ENCODE data around the gene FHL2. TPM values are rescaled to one million over a fixed set of nuclear protein-coding genes. Genes with fewer than 3 reads are reported as not detected.

The FHL2 gene
- total RNA-seq, 1 donor from 2014 or later = 0.16 TPM

DNA sequence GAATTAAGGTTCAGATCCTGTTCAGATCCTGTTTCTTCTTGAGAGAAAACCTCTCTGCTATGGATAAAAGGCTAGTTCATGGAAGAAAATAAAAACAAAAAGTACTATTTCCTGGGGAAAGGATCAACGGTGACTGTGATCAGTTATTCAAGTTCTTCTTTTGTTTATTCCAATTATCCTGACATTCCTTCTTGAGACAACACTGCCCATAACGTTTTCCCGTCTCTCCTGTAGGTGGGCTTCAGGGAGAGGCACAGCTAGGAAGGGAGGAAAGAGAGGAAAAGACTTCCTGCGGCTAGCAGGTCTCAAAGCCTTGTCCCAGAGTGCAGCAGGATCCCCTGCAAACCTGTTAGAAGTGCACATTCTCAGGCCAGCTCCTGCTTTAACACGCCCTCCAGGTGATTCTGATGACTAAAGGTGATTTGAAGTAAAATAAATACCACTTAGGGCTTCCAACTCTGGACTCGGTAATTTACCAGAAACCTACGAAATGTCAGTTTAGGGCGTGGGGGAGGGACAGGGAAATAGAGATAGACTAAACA lies 4.5 kb upstream of the FHL2 start:
- Mint-ChIP-seq H3K4me1 (peaks cover 3% of the 10 kb centered on the region), H3K27ac (no peak overlapping the region), H3K36me3 (ENCODE audit: low read depth) (no peaks in the 10 kb centered on the region), H3K27me3 (peaks cover 35% of the 10 kb centered on the region), H3K4me3 (no peak overlapping the region), H3K9me3 (no peaks in the 10 kb centered on the region)
- ATAC-seq (ENCODE audit: low read depth) (no peak), DNase-seq (no peak)
- POLR2A ChIA-PET = no interaction called here
- TF ChIP-seq, protein P1, sequence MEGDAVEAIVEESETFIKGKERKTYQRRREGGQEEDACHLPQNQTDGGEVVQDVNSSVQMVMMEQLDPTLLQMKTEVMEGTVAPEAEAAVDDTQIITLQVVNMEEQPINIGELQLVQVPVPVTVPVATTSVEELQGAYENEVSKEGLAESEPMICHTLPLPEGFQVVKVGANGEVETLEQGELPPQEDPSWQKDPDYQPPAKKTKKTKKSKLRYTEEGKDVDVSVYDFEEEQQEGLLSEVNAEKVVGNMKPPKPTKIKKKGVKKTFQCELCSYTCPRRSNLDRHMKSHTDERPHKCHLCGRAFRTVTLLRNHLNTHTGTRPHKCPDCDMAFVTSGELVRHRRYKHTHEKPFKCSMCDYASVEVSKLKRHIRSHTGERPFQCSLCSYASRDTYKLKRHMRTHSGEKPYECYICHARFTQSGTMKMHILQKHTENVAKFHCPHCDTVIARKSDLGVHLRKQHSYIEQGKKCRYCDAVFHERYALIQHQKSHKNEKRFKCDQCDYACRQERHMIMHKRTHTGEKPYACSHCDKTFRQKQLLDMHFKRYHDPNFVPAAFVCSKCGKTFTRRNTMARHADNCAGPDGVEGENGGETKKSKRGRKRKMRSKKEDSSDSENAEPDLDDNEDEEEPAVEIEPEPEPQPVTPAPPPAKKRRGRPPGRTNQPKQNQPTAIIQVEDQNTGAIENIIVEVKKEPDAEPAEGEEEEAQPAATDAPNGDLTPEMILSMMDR (IDR thresholded peaks at IDR 0.05) = no peak
- intact Hi-C loops (cut with micrococcal nuclease) = no loop called here
- CTCF ChIA-PET = no interaction called here

DNA sequence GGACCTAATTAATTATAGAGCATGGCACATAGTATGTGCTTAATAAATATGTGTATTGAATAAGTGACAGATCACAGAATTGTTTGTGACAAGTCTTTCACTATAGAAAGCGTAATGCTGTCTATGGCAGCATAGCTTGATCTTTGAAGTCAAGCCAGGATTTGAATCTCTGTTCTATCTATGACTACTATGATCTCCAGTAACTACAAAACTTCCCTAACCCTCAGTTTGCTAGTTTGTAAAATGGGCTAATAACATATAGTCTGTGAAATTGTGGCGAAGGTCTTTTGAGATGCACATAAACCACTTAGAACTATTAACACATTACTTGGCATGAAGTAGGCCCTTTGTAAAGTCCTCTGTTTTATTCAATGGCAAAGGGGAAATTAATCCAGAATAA lies 4.0 kb upstream of the FHL2 start:
- ATAC-seq (ENCODE audit: low read depth) = no peak
- CTCF ChIA-PET = no interaction called here
- no peak overlapping the region for H3K27ac Mint-ChIP-seq

DNA sequence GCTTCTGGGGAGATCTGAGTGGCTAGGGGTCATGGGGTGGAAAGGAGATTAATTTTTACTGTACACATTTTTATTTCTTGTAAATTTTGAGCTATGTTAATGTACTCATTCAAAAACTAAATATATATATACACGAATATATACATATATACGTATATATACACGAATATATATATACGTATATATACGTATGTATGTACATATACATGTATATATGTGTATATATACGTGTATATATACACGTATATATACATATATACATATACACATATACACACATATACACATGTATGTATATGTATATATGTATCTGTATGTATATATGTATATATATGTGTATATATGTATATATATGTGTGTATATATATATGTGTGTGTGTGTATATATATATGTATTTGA lies 3.0 kb upstream of the FHL2 start:
- DNase-seq (no peak), ATAC-seq (ENCODE audit: low read depth) (no peak)
- Mint-ChIP-seq H3K9me3 (no peaks in the 10 kb centered on the region), H3K27me3 (peaks cover 43% of the 10 kb centered on the region), H3K4me1 (peaks cover 7% of the 10 kb centered on the region), H3K27ac (no peak overlapping the region), H3K4me3 (no peak overlapping the region), H3K36me3 (ENCODE audit: low read depth) (no peaks in the 10 kb centered on the region)
- POLR2A ChIA-PET = no interaction called here
- CTCF ChIA-PET = no interaction called here
- TF ChIP-seq, protein P1 (IDR thresholded peaks at IDR 0.05) = no peak
- intact Hi-C loops (cut with micrococcal nuclease) = no loop called here

More for the DNA sequence above, 4.0 kb upstream of the FHL2 start:
- POLR2A ChIA-PET = no interaction called here
- H3K4me1 Mint-ChIP-seq = peaks cover 7% of the 10 kb centered on the region
- peaks cover 36% of the 10 kb centered on the region for H3K27me3 Mint-ChIP-seq
- intact Hi-C loops (cut with micrococcal nuclease) = no loop called here
- no peaks in the 10 kb centered on the region for H3K9me3 Mint-ChIP-seq
- no peak for DNase-seq
- TF ChIP-seq, protein P1 (IDR thresholded peaks at IDR 0.05) = no peak
- H3K36me3 Mint-ChIP-seq (ENCODE audit: low read depth) = no peaks in the 10 kb centered on the region
- no peak overlapping the region for H3K4me3 Mint-ChIP-seq

DNA sequence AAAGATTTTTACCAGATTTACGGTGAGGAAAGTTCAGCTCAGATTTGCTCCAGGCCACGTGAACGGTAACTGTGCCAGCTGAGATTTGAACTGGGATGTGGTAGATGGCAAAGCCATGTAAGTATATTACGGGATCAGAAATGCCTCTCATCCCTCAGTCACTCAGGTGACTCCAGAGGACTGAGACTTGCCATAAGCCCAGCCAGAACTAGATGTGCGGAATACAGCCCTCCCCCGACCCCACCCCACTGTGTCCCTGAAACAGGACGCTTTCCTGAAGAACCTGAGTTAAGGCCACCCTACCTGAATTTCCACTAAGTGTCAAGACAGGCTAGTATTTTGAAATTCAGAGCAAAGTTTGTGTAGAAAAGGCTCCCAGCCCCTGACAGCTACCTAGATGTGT lies 1.3 kb upstream of the FHL2 start:
- ChIA-PET POLR2A (no interaction called here), CTCF (no interaction called here)
- Mint-ChIP-seq H3K27me3 (peaks cover 54% of the 10 kb centered on the region), H3K4me1 (peaks cover 7% of the 10 kb centered on the region), H3K9me3 (no peaks in the 10 kb centered on the region), H3K36me3 (ENCODE audit: low read depth) (no peaks in the 10 kb centered on the region), H3K4me3 (no peak overlapping the region), H3K27ac (no peak overlapping the region)
- TF ChIP-seq, protein P1 (IDR thresholded peaks at IDR 0.05) = no peak
- DNase-seq = no peak
- no peak for ATAC-seq (ENCODE audit: low read depth)
- intact Hi-C loops (cut with micrococcal nuclease) = no loop called here

DNA sequence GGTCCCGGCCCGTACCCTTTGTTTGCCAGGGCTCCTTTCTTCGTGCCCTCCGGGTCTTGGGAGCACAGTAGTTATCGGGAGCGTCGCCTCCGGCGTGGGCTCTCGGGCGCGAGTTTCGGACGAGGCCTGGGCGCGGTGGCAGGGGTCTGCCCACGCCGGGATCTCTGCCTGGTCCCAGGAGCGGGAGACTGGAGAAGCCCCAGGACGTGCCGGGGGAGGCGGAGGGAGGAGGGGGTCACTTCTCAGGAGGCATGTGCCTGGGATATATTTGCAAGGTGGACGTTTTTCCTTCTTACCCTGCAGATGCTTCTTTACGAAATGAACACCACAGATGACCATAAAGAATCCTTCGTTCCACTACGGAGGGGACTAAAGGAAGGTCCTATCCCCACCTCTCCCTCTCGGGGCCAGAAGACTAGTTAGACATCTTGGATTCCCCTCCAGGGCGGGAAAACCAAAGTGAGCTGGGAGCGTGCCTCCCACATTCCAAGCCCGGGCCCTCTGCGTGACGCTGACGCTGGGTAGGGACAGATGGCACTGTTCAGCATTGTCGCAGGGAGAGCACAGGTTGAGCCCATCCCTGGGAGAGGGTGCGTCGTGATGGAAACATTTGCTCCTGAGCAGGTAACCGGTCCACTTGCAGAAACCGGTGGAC lies 483 bp upstream of the FHL2 start:
- ChIA-PET CTCF (no interaction called here), POLR2A (no interaction called here)
- TF ChIP-seq, protein P1 (IDR thresholded peaks at IDR 0.05) = no peak
- Mint-ChIP-seq H3K4me1 (peaks cover 7% of the 10 kb centered on the region), H3K27me3 (peaks cover 57% of the 10 kb centered on the region), H3K36me3 (ENCODE audit: low read depth) (no peaks in the 10 kb centered on the region), H3K27ac (peak overlapping the region; percentile 24), H3K4me3 (no peak overlapping the region), H3K9me3 (no peaks in the 10 kb centered on the region)
- ATAC-seq (ENCODE audit: low read depth) = no peak
- no peak for DNase-seq
- intact Hi-C loops (cut with micrococcal nuclease) = no loop called here
